Measurements from ENCODE around the gene TPST2.

DNA sequence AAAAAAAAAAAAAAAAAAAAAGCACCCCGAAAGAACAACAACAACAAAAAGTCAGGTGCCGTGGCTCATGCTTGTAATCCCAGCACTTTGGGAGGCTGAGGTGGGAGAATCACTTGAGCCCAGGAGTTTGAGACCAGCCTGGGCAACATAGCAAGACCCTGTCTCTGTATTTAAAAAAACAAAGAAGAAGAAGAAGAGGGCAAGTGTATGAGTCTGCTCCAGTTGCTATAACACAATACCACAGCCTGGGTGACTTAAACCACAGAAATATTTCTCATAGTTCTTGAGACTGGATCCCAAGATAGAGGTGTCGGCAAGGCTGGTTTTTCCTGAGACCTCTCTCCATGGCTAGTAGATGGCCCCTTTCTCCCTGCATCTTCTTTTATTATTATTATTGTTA is 44.3 kb upstream of the TPST2 start:
- no peak for TF ChIP-seq ELF4 (IDR thresholded peaks at IDR 0.05)
- TF ChIP-seq LEF1 (IDR thresholded peaks at IDR 0.05; ENCODE audit: borderline replicate concordance) = no peak
- TF ChIP-seq SP1 (IDR thresholded peaks at IDR 0.05) = no peak
- TF ChIP-seq, protein P1, sequence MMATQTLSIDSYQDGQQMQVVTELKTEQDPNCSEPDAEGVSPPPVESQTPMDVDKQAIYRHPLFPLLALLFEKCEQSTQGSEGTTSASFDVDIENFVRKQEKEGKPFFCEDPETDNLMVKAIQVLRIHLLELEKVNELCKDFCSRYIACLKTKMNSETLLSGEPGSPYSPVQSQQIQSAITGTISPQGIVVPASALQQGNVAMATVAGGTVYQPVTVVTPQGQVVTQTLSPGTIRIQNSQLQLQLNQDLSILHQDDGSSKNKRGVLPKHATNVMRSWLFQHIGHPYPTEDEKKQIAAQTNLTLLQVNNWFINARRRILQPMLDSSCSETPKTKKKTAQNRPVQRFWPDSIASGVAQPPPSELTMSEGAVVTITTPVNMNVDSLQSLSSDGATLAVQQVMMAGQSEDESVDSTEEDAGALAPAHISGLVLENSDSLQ (IDR thresholded peaks at IDR 0.05) = no peak
- TF ChIP-seq CTBP1 (IDR thresholded peaks at IDR 0.05; ENCODE audit: borderline replicate concordance) = no peak
